SHP77 treated with DMSO at 0.1 percent for 48 hours (cell line): ENCODE results near the gene RSPH10B.
"Not testable (repeated sequence)": the region's sequence is repeated elsewhere in the genome, so short reads cannot be mapped to it uniquely, and the experiment has no call there.

Experiments
- DNase-seq: peaks from one replicate; lab custom pipeline; 2025; lab: John Stamatoyannopoulos, UW

RSPH10B gene

GRCh38 chr7:5970347-5970911 lies at the start of gene RSPH10B:
RSPH10B (minus strand) TSS chr7:5970689; CDS start chr7:5967116, 3,573 bp downstream.
- DNase-seq: not testable (repeated sequence)

- DNase-seq: no peak
Measured at GRCh38 chr7:6016653-6016966, 46.1 kb upstream of the RSPH10B start.

GRCh38 chr7:6015917-6016652 lies 45.6 kb upstream of the RSPH10B start:
- no peak for DNase-seq

DNA sequence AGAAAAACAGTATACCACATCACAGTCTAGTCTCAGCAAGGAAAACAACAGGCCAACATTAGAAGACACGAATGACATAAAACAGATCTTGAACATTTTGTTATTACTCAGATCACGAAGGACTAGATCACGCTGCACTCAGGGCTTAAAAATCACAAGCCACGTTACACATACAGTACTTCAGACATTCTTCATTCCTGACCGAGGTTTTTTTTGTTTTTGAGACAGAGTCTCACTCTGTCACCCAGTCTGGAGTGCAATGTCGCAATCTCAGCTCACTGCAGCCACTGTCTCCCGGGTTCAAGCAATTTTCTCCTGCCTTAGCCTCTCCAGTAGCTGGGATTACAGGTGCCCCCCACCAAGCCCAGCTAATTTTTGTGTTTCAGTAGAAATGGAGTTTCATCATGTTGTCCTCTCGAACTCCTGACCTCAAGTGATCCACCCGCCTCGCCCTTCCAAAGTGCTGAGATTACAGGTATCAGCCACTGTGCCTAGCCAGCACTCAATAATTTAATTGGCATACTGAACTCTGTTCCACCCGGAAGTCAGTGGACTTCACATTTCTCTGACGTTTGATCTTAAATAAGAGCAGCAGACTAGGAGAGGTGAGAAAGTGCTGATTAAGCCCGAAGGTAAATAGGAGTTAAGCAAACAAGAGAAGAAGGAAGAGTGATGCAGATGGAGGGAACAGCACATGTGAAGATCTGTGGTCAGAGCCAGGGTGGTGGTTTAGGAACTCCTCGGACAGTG lies 42.0 kb upstream of the RSPH10B start:
- no peak for DNase-seq

DNA sequence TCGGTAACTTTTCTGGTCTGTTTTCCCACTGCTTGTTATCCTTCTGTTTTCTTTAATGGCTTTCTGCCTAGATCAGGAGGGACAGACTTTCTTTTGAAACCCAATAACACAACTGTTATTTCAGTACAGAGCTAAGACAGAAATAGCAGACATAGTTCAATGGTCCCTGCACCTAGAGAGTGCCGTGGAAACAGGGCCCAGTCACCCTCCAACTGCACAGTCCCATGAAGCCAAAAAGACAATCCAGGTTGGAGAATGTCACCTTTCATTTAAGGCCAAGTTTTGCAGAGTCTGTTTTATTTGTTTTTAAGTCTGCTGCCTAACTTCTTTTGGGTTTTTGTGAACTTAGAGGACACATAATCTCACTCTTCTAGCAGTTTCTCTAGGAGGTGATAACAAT lies 41.1 kb upstream of the RSPH10B start:
- no peak for DNase-seq

- not testable (repeated sequence) for DNase-seq
Measured at GRCh38 chr7:6010370-6010769, 39.9 kb upstream of the RSPH10B start.

GRCh38 chr7:6008668-6009611 lies 38.5 kb upstream of the RSPH10B start, which contains the start of the genes AIMP2 and PMS2:
AIMP2 (plus strand) TSS chr7:6009272; CDS start chr7:6009364, 92 bp downstream.
PMS2 (minus strand) TSS chr7:6009049; CDS start chr7:6009019, 30 bp downstream.
- peak; percentile 99 for DNase-seq

GRCh38 chr7:6007835-6008590 lies 37.5 kb upstream of the RSPH10B start:
- not testable (repeated sequence) for DNase-seq

- DNase-seq: no peak
Measured at GRCh38 chr7:6007386-6007785, 36.9 kb upstream of the RSPH10B start.

- peak; percentile 61 for DNase-seq
Measured at GRCh38 chr7:5997210-5997808, 26.8 kb upstream of the RSPH10B start.

DNA sequence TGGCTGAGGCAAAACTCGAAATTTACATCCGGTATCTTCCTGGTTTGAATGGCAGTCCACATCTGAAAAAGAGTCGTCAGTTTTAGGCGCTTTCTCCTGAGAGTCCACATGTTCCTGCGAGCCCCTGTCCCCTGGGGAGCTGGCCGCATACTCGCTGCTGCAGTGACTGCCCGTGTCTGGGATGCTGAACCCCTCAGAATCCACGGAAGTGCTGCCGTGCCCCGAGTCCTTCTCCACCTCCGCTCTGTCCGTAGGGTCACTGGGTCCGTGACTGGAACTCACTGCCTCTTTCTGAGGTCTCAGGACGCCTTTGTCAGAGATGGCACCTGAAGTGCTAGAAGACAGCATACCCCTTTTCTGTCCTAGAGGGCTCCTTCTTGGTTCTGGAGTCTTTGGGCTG lies 16.6 kb upstream of the RSPH10B start:
- DNase-seq: not testable (repeated sequence)

DNA sequence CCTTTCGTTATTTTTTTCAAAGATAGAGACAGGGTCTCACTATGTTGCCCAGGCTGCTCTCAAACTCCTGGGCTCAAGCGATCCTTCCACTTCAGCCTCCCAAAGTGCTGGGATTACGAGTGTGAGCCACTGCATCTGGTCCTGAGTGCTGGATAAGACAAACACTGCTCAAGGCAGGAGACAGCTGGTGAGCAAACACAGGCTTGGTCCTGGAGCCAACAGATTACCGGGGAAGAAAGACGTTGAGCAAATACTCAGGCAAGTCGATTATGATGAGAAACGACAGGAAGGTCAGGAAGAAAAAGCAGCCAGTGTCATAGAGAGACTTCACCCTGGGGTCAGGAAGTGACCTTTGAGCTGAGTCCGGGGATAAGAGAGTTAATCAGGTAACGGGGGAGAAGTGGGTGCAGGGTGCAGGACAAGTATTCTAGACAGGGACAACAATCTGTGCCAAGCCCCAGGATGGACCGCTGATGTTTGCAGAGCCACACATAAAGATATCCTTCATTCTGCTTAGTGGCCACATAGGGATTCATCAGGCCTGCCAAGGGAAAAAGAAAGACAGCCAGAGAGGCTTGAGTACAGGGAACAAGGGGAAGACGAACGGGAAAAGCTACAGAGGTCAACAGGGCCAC lies 9.3 kb upstream of the RSPH10B start:
- not testable (repeated sequence) for DNase-seq

- not testable (repeated sequence) for DNase-seq
Measured at GRCh38 chr7:5973580-5973979, 3.1 kb upstream of the RSPH10B start.

- DNase-seq: not testable (repeated sequence)
Measured at GRCh38 chr7:5963810-5964209, 6.7 kb downstream of the RSPH10B start.

DNA sequence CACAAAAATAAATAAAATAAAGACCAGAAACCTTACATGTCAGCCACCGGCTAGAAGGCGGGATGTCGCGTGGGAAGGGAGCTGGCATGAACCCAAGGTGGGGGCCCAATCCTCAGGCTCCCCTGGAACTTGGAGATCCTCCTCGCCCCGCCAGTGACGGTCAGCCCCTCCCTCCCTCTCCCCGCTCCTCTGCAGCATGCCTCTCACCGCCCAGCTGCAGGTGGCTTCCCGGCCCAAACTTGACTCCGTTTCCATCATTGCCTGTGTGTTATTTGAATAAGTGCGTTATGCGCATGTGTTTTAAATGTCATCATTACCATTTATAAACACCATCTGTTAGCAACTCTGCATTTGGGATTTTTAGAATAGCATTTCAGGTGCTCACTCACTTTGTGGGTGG lies 7.3 kb downstream of the RSPH10B start:
- not testable (repeated sequence) for DNase-seq

- not testable (repeated sequence) for DNase-seq
Measured at GRCh38 chr7:5934945-5935450, 35.5 kb downstream of the RSPH10B start.

DNA sequence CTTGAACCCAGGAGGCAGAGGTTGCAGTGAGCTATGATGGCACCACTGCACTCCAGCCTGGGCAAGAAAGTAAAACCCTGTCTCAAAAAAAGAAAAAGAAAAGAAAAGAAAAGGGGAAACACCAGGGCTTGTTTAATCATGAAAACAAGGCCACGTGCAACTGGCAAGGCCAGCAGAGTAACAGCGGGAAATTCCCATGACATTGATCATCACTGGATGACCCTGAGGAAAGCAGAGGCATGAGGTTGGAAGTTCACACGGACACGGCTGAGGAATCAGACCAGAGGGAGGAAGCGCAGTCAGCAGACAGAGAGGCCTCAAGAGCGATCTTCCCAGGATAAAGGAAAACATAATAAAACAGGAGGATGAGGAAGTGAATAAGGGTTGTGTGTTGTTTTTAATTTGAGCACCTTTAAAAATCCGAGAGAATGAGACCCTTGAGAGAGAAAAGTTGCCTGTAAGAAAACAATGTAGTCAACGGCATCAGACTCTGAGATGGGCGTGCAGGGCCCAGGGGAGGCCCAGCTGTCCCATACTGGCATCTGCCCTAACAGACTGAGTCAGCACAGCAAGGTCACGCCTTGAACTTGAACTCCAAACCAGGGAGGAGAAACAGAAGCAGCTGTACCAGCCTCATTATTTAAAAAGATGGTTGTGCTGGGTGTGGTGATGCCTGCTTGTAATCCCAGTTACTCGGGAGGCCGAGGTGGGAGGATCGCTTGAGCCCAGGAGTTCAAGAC lies 38.4 kb downstream of the RSPH10B start:
- DNase-seq: not testable (repeated sequence)

GRCh38 chr7:5931250-5931649 lies 39.2 kb downstream of the RSPH10B start:
- DNase-seq: not testable (repeated sequence)

GRCh38 chr7:5930290-5930689 lies 40.2 kb downstream of the RSPH10B start:
- not testable (repeated sequence) for DNase-seq
